Thoracic aorta (tissue), 2 donors: ENCODE measurements around the gene PARN. TPM values are rescaled to one million over a fixed set of nuclear protein-coding genes. Genes with fewer than 3 reads are reported as not detected.
A peak's percentile ranks its signal among the peaks of the same experiment; 100 is the strongest.

ENCODE experiments used
- ATAC-seq: fragments of 150-250 bp; one replicate; pipeline ENCODE4 v1.8.0; 2017; ENCODE audit warnings: low read depth; ENCODE audit not compliant: insufficient number of reproducible peaks, low FRiP score
- DNase-seq: peaks from one replicate; pipeline ENCODE4 v3.0.0-alpha.2; 2020; ENCODE audit warnings: low spot score
- H3K27ac ChIP-seq, 2 donors: fragments of 200-600 bp; sonication (generic); 1 replicate in 1 of 2; 2 replicates in 1 of 2; pipeline ENCODE4 v1.5.1; 2016; ENCODE audit warnings: mild to moderate bottlenecking in 2 of 2, moderate library complexity in 2 of 2
- H3K27me3 ChIP-seq: fragments of 200-600 bp; sonication (generic); replicated peaks from 2 replicates; pipeline ENCODE4 v1.6.0; 2016; ENCODE audit warnings: mild to moderate bottlenecking; ENCODE audit not compliant: insufficient read depth
- H3K36me3 ChIP-seq: fragments of 200-600 bp; sonication (generic); one replicate; pipeline ENCODE4 v1.5.1; 2016
- H3K4me1 ChIP-seq, 2 donors: fragments of 200-600 bp; sonication (generic); 1 replicate in 1 of 2; 2 replicates in 1 of 2; pipeline versions ENCODE4 v1.5.1 to v1.6.0; 2016; ENCODE audit warnings: low read depth in 2 of 2, mild to moderate bottlenecking in 1 of 2; ENCODE audit not compliant: control insufficient read depth in 1 of 2
- H3K4me3 ChIP-seq: fragments of 200-600 bp; sonication (generic); 2 replicates; pipeline ENCODE4 v1.5.1; 2016; ENCODE audit warnings: mild to moderate bottlenecking
- H3K9me3 ChIP-seq: fragments of 200-600 bp; sonication (generic); 2 replicates; pipeline ENCODE4 v1.5.1; 2016
- CTCF ChIP-seq: fragments of 200-600 bp; sonication (generic); IDR thresholded peaks from one replicate; pipeline ENCODE4 v1.5.1; 2019; ENCODE audit warnings: antibody characterized with exemption
- total RNA-seq, 2 donors: library from RNA; depleted of rRNA; stranded (reverse); fragments of >200 nt; gene quantifications; one replicate each; pipeline versions ENCODE4 v1.1.0 to v1.2.3, GENCODE V29; 2016

Gene PARN
- total RNA-seq, 2 donors from 2014 or later, result 51.0 to 66.7 TPM

DNA sequence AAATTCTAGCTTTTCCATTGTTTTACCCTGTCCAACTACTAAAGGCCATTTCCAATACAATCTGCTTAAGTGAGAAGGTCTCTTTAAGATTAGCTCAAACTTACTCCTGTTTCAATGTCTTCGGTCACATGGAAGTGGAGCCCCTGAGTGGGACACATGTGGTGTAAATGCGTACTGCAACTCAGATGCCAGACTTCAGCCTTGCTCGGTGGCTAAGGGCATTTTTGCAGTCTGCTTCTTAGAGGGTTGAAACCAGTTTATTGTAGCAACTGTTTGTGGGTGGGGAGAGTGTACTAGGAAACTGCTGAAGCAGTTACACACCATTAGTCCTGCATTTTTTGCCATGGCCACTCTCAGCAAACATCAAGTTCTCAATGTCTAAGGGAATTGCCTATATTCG lies 140.6 kb downstream of the PARN start:
- TF ChIP-seq CTCF, result peak; percentile 17
- H3K27ac ChIP-seq, result no peak overlapping the region
- no peaks in the 10 kb centered on the region for H3K36me3 ChIP-seq
- no peak overlapping the region for H3K4me3 ChIP-seq
- no peaks in the 10 kb centered on the region for H3K27me3 ChIP-seq
- no peaks in the 10 kb centered on the region for H3K9me3 ChIP-seq
- H3K4me1 ChIP-seq, result peaks cover 17 to 21% of the 10 kb centered on the region in 2 donors
- DNase-seq (no peak), ATAC-seq (no peak)

GRCh38 chr16:14487579-14487978 lies 142.5 kb downstream of the PARN start:
- no peak for DNase-seq
- no peak for ATAC-seq
- peak overlapping the region; percentile 60 for H3K4me3 ChIP-seq
- H3K4me1 ChIP-seq, result peaks cover 17 to 21% of the 10 kb centered on the region in 2 donors
- no peak overlapping the region for H3K27ac ChIP-seq
- no peaks in the 10 kb centered on the region for H3K9me3 ChIP-seq
- no peaks in the 10 kb centered on the region for H3K36me3 ChIP-seq
- H3K27me3 ChIP-seq, result no peaks in the 10 kb centered on the region
- TF ChIP-seq CTCF, result no peak

- DNase-seq (peak; percentile 76), ATAC-seq (peak; percentile 93)
- TF ChIP-seq CTCF, result no peak
- Histone ChIP-seq H3K27me3 (no peaks in the 10 kb centered on the region), H3K4me1 (peaks cover 17 to 21% of the 10 kb centered on the region in 2 donors), H3K27ac (peak overlapping the region; percentile 36 to 61), H3K4me3 (peak overlapping the region; percentile 60), H3K36me3 (peaks cover 4% of the 10 kb centered on the region), H3K9me3 (no peaks in the 10 kb centered on the region)
These were observed 143.3 kb downstream of the PARN start for GRCh38 chr16:14486520-14487303.

DNA sequence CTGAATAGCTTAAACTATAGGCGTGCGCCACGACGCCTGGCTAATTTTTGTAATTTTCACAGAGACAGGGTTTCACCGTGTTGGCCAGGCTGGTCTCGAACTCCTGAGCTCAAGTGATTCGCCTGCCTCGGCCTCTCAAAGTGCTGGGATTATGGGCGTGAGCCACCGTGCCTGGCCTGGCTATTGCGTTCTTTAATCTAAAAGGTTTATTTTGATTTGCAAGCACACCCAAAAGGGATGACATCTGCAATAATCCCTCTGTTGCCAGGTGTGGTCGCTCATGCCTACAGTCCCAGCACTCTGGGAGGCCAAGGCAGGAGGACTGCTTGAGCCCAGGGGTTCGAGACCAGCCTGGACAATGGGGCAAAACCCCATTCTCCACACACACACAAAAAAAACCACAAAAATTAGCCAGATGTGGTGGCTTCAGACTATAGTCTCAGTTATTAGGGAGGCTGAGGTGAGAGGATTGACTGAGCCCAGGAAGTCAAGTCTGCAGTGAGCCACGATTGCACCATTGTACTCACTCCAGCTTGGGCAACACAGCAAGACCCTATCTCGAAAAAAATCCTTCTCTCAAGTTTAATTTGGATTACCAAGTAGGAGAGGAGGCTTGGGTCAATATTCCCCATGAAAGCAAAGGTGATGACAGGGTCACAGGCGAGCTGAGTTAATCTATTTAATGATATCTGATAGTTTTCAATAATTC lies 144.1 kb downstream of the PARN start:
- ATAC-seq (no peak), DNase-seq (no peak)
- Histone ChIP-seq H3K4me3 (peak overlapping the region; percentile 60), H3K4me1 (peaks cover 17 to 21% of the 10 kb centered on the region in 2 donors), H3K9me3 (no peaks in the 10 kb centered on the region), H3K27me3 (no peaks in the 10 kb centered on the region), H3K27ac (peak overlapping the region in 1 of 2 donors; percentile 61), H3K36me3 (peaks cover 4% of the 10 kb centered on the region)
- TF ChIP-seq CTCF, result no peak

DNA sequence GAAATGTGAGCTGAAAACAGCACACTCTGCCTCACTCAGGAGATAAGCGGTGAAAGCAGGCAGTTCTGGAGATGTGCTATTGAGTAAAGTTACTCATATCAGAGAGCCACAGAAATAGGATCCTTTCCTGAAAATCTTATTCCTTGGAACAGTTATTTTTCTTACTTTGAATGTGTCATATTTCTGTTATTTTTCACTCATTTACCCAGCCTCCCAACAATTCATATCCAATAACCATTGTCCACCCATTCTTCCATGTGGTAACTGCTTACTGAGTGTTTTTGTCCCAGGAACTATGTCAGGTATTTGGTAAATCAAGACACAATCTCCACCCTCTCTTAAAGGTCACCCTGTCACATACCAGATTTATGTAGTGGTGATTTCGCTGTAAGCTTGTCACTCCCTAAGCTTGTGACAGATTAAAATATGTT lies 144.9 kb downstream of the PARN start:
- ATAC-seq (no peak), DNase-seq (no peak)
- Histone ChIP-seq H3K27ac (no peak overlapping the region), H3K9me3 (no peaks in the 10 kb centered on the region), H3K27me3 (no peaks in the 10 kb centered on the region), H3K4me1 (peaks cover 17 to 21% of the 10 kb centered on the region in 2 donors), H3K4me3 (no peak overlapping the region), H3K36me3 (peaks cover 4% of the 10 kb centered on the region)
- TF ChIP-seq CTCF, result no peak
